Osteoblast (primary cell): ENCODE measurements around the gene RAB24. TPM values are rescaled to one million over a fixed set of nuclear protein-coding genes. Genes with fewer than 3 reads are reported as not detected.
"Not testable (repeated sequence)": the region's sequence is repeated elsewhere in the genome, so short reads cannot be mapped to it uniquely, and the experiment has no call there.

ENCODE experiments used
- DNase-seq: peaks from one replicate; pipeline ENCODE4 v3.0.0; 2011; ENCODE audit warnings: low spot score, mixed read lengths; ENCODE audit not compliant: insufficient read length; ENCODE audit errors: missing footprints
- H2AFZ ChIP-seq: 2 replicates; pipeline ENCODE4 v1.6.0; 2011; ENCODE audit warnings: mild to moderate bottlenecking, low read length
- H3K27ac ChIP-seq: 2 replicates; pipeline ENCODE4 v1.5.1; 2011; ENCODE audit warnings: mild to moderate bottlenecking, low read depth, low read length, moderate library complexity
- H3K27me3 ChIP-seq: 2 replicates; pipeline ENCODE4 v1.6.0; 2012; ENCODE audit warnings: mild to moderate bottlenecking, control low read depth, inconsistent platforms, low read length, moderate library complexity; ENCODE audit not compliant: insufficient read depth
- H3K36me3 ChIP-seq: 2 replicates; pipeline ENCODE4 v1.5.1; 2011; ENCODE audit warnings: mild to moderate bottlenecking, low read length, control low read depth, moderate library complexity; ENCODE audit not compliant: insufficient read depth
- H3K4me1 ChIP-seq: 2 replicates; pipeline ENCODE4 v1.5.1; 2011; ENCODE audit warnings: mild to moderate bottlenecking, low read length, control low read depth, moderate library complexity; ENCODE audit not compliant: insufficient read depth
- H3K4me2 ChIP-seq: 2 replicates; pipeline ENCODE4 v1.6.0; 2011; ENCODE audit warnings: mild to moderate bottlenecking, low read length; ENCODE audit not compliant: insufficient read depth
- H3K4me3 ChIP-seq: fragments of 200-600 bp; sonication (generic); 3 replicates; pipeline ENCODE4 v1.5.1; 2012; ENCODE audit warnings: mild to moderate bottlenecking, low read length, inconsistent platforms; ENCODE audit not compliant: insufficient read depth
- H3K79me2 ChIP-seq: 2 replicates; pipeline ENCODE4 v1.6.0; 2012; ENCODE audit warnings: mild to moderate bottlenecking, low read length, control low read depth, inconsistent platforms; ENCODE audit not compliant: insufficient read depth
- H3K9me3 ChIP-seq: 2 replicates; pipeline ENCODE4 v1.5.1; 2011; ENCODE audit warnings: low read depth, low read length, control low read depth
- H4K20me1 ChIP-seq: 2 replicates; pipeline ENCODE4 v1.6.0; 2012; ENCODE audit warnings: mild to moderate bottlenecking, low read length, control low read depth; ENCODE audit not compliant: insufficient read depth
- CTCF ChIP-seq: IDR thresholded peaks from 2 replicates; pipeline ENCODE4 v1.5.1; 2011; ENCODE audit warnings: mild to moderate bottlenecking, low read depth, low read length, moderate library complexity; ENCODE audit errors: extremely low read depth
- total RNA-seq: library from RNA; depleted of rRNA; stranded (reverse); fragments of >200 nt; gene quantifications from 2 replicates; pipeline ENCODE4 v1.2.3, GENCODE V29; 2012

RAB24 gene
- total RNA-seq, 1 donor: 22.8 TPM

GRCh38 chr5:177346820-177347219, 43.3 kb upstream of the RAB24 start:
- no peak for DNase-seq
- Histone ChIP-seq H3K4me1 (peaks cover 13% of the 10 kb centered on the region), H3K4me3 (no peak overlapping the region), H3K9me3 (no peaks in the 10 kb centered on the region), H3K27me3 (no peaks in the 10 kb centered on the region), H4K20me1 (peaks cover 10% of the 10 kb centered on the region), H2AFZ (no peak overlapping the region), H3K79me2 (peaks cover 83% of the 10 kb centered on the region), H3K36me3 (peaks cover 14% of the 10 kb centered on the region), H3K4me2 (no peak overlapping the region), H3K27ac (no peak overlapping the region)
- TF ChIP-seq CTCF: no peak

- Histone ChIP-seq H2AFZ (no peak overlapping the region), H3K4me2 (no peak overlapping the region), H3K36me3 (peaks cover 14% of the 10 kb centered on the region), H3K27ac (no peak overlapping the region), H3K4me3 (no peak overlapping the region), H3K79me2 (peaks cover 79% of the 10 kb centered on the region), H3K9me3 (no peaks in the 10 kb centered on the region), H4K20me1 (peaks cover 10% of the 10 kb centered on the region), H3K4me1 (peaks cover 3% of the 10 kb centered on the region), H3K27me3 (no peaks in the 10 kb centered on the region)
- DNase-seq: no peak
- TF ChIP-seq CTCF: no peak
Measured at GRCh38 chr5:177344891-177345290, 41.4 kb upstream of the RAB24 start.

- Histone ChIP-seq H3K36me3 (peaks cover 12% of the 10 kb centered on the region), H4K20me1 (peaks cover 18% of the 10 kb centered on the region), H3K79me2 (peaks cover 79% of the 10 kb centered on the region), H3K4me2 (no peak overlapping the region), H3K27me3 (no peaks in the 10 kb centered on the region), H2AFZ (no peak overlapping the region), H3K27ac (no peak overlapping the region), H3K4me1 (no peaks in the 10 kb centered on the region), H3K9me3 (no peaks in the 10 kb centered on the region), H3K4me3 (no peak overlapping the region)
- no peak for TF ChIP-seq CTCF
- DNase-seq: no peak
Measured at GRCh38 chr5:177343777-177344176, 40.3 kb upstream of the RAB24 start.

- not testable (repeated sequence) for DNase-seq, H3K9me3 ChIP-seq, H3K27ac ChIP-seq, H3K4me3 ChIP-seq, H3K4me1 ChIP-seq, H3K27me3 ChIP-seq, H3K4me2 ChIP-seq, H2AFZ ChIP-seq
- H3K36me3 ChIP-seq: peaks cover 12% of the 10 kb centered on the region
- peaks cover 18% of the 10 kb centered on the region for H4K20me1 ChIP-seq
- H3K79me2 ChIP-seq: peaks cover 79% of the 10 kb centered on the region
Measured at GRCh38 chr5:177343000-177343399, 39.5 kb upstream of the RAB24 start.
